Measurements from ENCODE around the gene OR5AR1.

GRCh38 chr11:56693428-56693827 lies 29.9 kb downstream of the OR5AR1 start:
- TF ChIP-seq, protein P1, sequence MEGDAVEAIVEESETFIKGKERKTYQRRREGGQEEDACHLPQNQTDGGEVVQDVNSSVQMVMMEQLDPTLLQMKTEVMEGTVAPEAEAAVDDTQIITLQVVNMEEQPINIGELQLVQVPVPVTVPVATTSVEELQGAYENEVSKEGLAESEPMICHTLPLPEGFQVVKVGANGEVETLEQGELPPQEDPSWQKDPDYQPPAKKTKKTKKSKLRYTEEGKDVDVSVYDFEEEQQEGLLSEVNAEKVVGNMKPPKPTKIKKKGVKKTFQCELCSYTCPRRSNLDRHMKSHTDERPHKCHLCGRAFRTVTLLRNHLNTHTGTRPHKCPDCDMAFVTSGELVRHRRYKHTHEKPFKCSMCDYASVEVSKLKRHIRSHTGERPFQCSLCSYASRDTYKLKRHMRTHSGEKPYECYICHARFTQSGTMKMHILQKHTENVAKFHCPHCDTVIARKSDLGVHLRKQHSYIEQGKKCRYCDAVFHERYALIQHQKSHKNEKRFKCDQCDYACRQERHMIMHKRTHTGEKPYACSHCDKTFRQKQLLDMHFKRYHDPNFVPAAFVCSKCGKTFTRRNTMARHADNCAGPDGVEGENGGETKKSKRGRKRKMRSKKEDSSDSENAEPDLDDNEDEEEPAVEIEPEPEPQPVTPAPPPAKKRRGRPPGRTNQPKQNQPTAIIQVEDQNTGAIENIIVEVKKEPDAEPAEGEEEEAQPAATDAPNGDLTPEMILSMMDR (IDR thresholded peaks at IDR 0.05), result no peak
- TF ChIP-seq EZH2 (IDR thresholded peaks at IDR 0.05) (no peak), EZH2phosphoT487 (IDR thresholded peaks at IDR 0.05) (no peak)
